Cardiac muscle cell (in vitro differentiated cells and primary cell): ENCODE data around the gene ACSM2A. TPM values are rescaled to one million over a fixed set of nuclear protein-coding genes. Genes with fewer than 3 reads are reported as not detected.
"Not testable (repeated sequence)": the region's sequence is repeated elsewhere in the genome, so short reads cannot be mapped to it uniquely, and the experiment has no call there.

ENCODE experiments used
- DNase-seq, 2 donors: peaks; one replicate each; pipeline versions ENCODE4 v3.0.0 to v3.0.0-alpha.2; 2010 to 2017; ENCODE audit warnings: low read depth in 1 of 2, low spot score in 1 of 2
- H3K27ac ChIP-seq: fragments of 200-600 bp; sonication (generic); 2 replicates; pipeline ENCODE4 v1.5.1; 2016
- H3K27me3 ChIP-seq: fragments of 200-600 bp; sonication (generic); 2 replicates; pipeline ENCODE4 v1.6.0; 2016; ENCODE audit warnings: control low read depth
- H3K36me3 ChIP-seq: fragments of 200-600 bp; sonication (generic); 2 replicates; pipeline ENCODE4 v1.5.1; 2016; ENCODE audit warnings: control low read depth
- H3K4me1 ChIP-seq: fragments of 200-600 bp; sonication (generic); 2 replicates; pipeline ENCODE4 v1.8.1; 2017; ENCODE audit warnings: low read depth, mild to moderate bottlenecking, mixed run types
- H3K4me3 ChIP-seq: fragments of 200-600 bp; sonication (generic); 2 replicates; pipeline ENCODE4 v1.5.1; 2016; ENCODE audit warnings: mild to moderate bottlenecking
- H3K9me3 ChIP-seq: fragments of 200-600 bp; sonication (generic); 2 replicates; pipeline ENCODE4 v1.5.1; 2017; ENCODE audit warnings: low read depth, mild to moderate bottlenecking, control low read depth
- polyA plus RNA-seq: library from polyadenylated mRNA; unstranded; fragments of >200 nt; fragmentation: Nextera tagmentation; extraction: Ambion mirVana; gene quantifications from 2 replicates; pipeline ENCODE4 v1.2.1, GENCODE V29; 2016
- total RNA-seq: library from RNA; depleted of rRNA; stranded (reverse); fragments of >200 nt; gene quantifications from 2 replicates; pipeline ENCODE4 v1.2.3, GENCODE V29; 2016
- TF ChIP-seq, protein P1 (sequence below): IDR thresholded peaks from 2 replicates; pipeline ENCODE4 v1.5.1; 2012; ENCODE audit warnings: low read depth, mild to moderate bottlenecking, low read length

ACSM2A gene
- total and polyA plus RNA-seq, 2 experiments from 2014 or later = not detected

DNA sequence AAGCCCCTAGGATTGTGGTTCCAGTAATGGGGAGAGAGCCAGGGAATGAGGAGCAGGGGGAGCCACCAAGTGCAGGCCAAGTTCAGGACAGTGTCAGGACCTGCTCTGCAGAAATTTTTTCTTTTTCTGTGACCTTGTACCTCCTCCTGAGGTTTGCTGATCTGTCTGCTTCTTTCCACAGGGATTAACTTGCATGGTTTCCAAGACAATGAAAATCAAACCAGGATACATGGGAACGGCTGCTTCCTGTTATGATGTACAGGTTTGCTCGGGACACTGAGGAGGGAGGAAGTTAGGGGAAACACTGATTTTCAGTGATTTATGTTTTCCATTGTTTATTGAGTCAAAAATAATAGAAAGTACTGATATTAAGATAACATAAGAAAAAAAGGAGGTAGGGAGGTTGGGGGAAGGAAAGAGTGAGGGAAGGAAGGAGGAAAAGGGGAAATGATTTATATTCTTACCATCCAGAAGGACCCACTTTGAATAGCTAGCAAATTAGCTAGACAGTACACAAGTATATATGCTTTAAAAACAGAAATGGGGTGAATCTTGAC is 25.9 kb downstream of the ACSM2A start:
- H3K4me1 ChIP-seq, H3K27ac ChIP-seq, H3K4me3 ChIP-seq, DNase-seq, H3K9me3 ChIP-seq, H3K36me3 ChIP-seq, H3K27me3 ChIP-seq: not testable (repeated sequence)

DNA sequence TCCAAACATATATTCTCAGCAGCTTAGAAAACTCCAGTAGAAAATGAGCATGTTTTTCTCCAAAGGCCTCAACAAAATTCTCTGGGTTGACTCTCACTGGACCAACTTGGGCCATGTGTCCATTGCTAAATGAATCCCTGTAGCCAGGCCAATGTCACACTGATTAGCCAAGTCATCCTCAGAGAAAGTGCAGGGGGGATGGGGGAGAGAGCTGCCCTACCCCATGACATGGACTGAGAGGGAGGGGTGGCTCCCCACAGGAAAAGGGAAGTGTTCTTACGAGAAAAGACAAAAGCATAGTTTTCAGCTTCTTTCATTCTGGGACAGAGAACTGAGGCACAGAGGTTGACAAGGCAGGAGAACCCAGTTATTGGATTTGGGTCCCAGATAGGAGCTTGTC is 32.7 kb downstream of the ACSM2A start:
- not testable (repeated sequence) for H3K4me3 ChIP-seq, H3K27me3 ChIP-seq, H3K9me3 ChIP-seq

DNA sequence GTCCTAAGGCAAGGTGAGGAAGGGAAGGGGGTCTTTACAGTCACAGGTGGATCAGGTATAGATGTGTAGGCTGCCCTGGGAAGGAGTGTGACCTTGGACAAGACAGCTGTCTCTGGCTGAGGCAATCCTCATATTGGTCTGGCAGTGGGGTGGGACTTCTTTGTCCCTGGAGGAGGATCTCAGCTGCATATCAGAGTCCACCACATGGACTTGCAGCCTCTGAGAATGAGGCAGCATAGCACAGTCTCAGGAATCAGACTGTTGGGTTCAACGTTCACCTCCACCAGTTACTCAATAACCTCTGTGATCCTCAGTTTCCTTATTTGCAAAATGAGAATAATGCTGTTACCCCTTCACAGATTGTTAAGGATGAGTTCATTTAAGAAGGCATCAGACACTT is 33.4 kb downstream of the ACSM2A start:
- no peaks in the 10 kb centered on the region for H3K9me3 ChIP-seq
- no peak overlapping the region for H3K27ac ChIP-seq
- H3K4me1 ChIP-seq = no peaks in the 10 kb centered on the region
- no peak for DNase-seq
- H3K4me3 ChIP-seq = no peak overlapping the region
- H3K36me3 ChIP-seq = no peaks in the 10 kb centered on the region
- TF ChIP-seq, protein P1, sequence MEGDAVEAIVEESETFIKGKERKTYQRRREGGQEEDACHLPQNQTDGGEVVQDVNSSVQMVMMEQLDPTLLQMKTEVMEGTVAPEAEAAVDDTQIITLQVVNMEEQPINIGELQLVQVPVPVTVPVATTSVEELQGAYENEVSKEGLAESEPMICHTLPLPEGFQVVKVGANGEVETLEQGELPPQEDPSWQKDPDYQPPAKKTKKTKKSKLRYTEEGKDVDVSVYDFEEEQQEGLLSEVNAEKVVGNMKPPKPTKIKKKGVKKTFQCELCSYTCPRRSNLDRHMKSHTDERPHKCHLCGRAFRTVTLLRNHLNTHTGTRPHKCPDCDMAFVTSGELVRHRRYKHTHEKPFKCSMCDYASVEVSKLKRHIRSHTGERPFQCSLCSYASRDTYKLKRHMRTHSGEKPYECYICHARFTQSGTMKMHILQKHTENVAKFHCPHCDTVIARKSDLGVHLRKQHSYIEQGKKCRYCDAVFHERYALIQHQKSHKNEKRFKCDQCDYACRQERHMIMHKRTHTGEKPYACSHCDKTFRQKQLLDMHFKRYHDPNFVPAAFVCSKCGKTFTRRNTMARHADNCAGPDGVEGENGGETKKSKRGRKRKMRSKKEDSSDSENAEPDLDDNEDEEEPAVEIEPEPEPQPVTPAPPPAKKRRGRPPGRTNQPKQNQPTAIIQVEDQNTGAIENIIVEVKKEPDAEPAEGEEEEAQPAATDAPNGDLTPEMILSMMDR = no peak
- no peaks in the 10 kb centered on the region for H3K27me3 ChIP-seq

More for the DNA sequence above, 32.7 kb downstream of the ACSM2A start:
- not testable (repeated sequence) for DNase-seq, H3K36me3 ChIP-seq, H3K27ac ChIP-seq, H3K4me1 ChIP-seq

DNA sequence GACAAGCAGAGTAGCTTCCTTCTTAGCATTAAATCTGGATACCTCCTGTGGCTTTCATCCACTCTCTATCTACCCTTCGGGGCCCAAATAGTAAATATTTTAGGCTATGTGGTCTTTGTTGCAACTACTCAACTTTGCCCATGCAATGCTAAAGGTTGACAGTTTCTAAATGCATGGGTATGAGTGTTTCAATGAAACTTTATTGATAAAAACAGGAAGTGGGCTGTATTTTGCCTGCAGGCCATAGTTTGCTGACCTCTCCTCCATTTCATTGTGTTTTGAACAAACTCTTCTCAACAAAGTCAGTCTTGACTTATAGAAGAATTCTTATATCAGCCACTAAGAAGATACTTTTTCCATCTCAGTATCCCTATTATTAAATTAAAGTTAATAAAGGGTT is 34.1 kb downstream of the ACSM2A start:
- H3K36me3 ChIP-seq = no peaks in the 10 kb centered on the region
- TF ChIP-seq, protein P1 = no peak
- H3K4me3 ChIP-seq = no peak overlapping the region
- H3K27ac ChIP-seq = no peak overlapping the region
- no peak for DNase-seq
- no peaks in the 10 kb centered on the region for H3K4me1 ChIP-seq
- no peaks in the 10 kb centered on the region for H3K27me3 ChIP-seq
- no peaks in the 10 kb centered on the region for H3K9me3 ChIP-seq

DNA sequence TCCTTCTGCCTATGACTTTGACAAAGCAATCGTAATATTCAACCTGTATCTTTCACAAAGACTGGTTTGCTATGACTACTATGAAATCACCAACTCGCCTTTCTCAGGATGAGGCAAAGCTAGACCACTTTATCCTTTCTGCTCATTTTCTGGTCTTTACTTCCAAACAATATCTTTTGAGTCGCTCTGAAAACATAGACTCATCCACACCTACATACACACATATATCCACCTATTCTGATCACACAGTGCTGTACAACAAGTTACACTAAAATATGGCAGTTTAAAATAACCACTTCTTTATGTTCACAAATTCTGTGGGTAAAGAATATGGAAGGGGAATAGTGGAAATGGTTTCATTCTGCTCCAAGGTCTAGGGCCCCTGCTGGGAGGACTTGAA is 39.7 kb downstream of the ACSM2A start:
- not testable (repeated sequence) for H3K27ac ChIP-seq, H3K9me3 ChIP-seq, H3K36me3 ChIP-seq, H3K27me3 ChIP-seq, DNase-seq, H3K4me3 ChIP-seq, H3K4me1 ChIP-seq

DNA sequence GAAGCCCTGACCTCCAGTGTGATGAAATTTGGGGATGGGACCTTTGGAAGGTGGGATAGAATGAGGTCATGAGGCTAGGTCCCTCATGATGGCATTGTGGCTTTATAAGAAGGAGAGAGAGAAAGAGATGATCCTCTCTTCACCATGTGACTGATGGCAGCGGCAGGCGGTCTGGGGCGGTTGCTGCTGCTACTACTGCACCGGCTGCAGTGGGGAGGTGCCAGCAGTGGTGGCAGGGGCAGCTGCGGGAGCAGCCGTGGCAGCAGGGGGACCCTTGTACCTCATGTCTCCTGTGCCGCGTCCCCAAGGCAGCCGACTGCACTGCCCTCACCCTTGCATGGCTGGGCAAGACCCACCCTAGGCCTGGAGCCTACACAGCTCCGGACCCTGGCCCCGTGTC is 40.1 kb downstream of the ACSM2A start:
- not testable (repeated sequence) for H3K36me3 ChIP-seq, H3K4me3 ChIP-seq, H3K9me3 ChIP-seq, H3K27me3 ChIP-seq, DNase-seq, H3K27ac ChIP-seq, H3K4me1 ChIP-seq

DNA sequence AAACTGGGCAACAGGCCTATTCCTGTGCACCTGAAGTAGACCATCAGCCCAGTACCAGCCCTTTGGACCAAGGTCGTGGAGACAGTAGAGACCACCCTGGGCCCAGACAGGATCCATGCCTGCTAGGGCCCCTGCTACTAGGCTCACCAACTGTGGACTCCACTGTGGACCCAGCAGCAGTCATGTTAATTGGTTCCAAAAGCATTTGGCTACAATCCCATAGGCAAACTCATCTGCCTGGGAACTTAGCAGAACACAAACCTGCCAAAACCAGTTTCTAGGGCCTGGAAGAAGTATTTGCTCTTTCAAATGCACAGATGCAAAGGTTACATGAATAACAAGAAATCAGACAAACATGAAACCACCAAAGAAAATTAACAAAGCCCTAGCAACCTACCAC is 53.1 kb downstream of the ACSM2A start:
- Histone ChIP-seq H3K27ac (no peak overlapping the region), H3K27me3 (no peaks in the 10 kb centered on the region), H3K36me3 (no peaks in the 10 kb centered on the region), H3K4me1 (no peaks in the 10 kb centered on the region), H3K9me3 (no peaks in the 10 kb centered on the region), H3K4me3 (no peak overlapping the region)
- TF ChIP-seq, protein P1 = no peak
- no peak for DNase-seq

DNA sequence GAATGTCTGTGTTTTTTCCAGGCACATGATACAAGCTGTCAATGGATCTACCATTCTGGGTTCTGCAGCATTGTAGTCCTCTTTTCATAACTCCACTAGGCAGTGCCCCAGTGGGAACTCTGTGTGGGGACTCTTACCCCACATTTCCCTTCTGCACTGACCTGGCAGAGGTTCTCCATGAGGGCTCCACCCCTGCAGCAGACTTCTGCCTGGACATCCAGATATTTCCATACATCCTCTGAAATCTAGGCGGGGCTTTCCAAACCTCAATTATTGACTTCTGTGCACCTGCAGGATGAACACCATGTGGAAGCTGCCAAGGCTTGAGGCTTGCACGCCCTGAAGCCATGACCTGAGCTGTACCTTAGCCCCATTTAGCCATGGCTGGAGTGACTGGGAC is 56.0 kb downstream of the ACSM2A start:
- Histone ChIP-seq H3K36me3 (no peaks in the 10 kb centered on the region), H3K9me3 (no peaks in the 10 kb centered on the region), H3K27me3 (no peaks in the 10 kb centered on the region), H3K4me1 (no peaks in the 10 kb centered on the region), H3K4me3 (no peak overlapping the region), H3K27ac (no peak overlapping the region)
- TF ChIP-seq, protein P1 = no peak
- DNase-seq = no peak
